GM19395 (cell line): Measurements from ENCODE around the gene MUC22.

ENCODE experiments used
- ATAC-seq: cut with Tn5 transposase; IDR thresholded peaks from one replicate; pipeline ENCODE4 v1.9.1; 2021; ENCODE audit warnings: mild to moderate bottlenecking, moderate library complexity; ENCODE audit not compliant: unreplicated experiment

The MUC22 gene

GRCh38 chr6:31075528-31075927 lies 65.3 kb downstream of the MUC22 start:
- no peak for ATAC-seq

GRCh38 chr6:31076611-31077010 lies 66.3 kb downstream of the MUC22 start:
- no peak for ATAC-seq

GRCh38 chr6:31079656-31080261 lies 69.5 kb downstream of the MUC22 start:
- no peak for ATAC-seq

- ATAC-seq = no peak
These were observed 71.6 kb downstream of the MUC22 start for GRCh38 chr6:31081872-31082271.

GRCh38 chr6:31083742-31084354 lies 73.6 kb downstream of the MUC22 start:
- no peak for ATAC-seq
